K562 (cell line): ENCODE data around the gene TEX14. TPM values are rescaled to one million over a fixed set of nuclear protein-coding genes. Genes with fewer than 3 reads are reported as not detected.

ENCODE experiments used
- ARHGAP35 ChIP-seq: fragments of 450-650 bp; IDR thresholded peaks from 2 replicates; pipeline ENCODE4 v1.6.1; 2018; ENCODE audit not compliant: partially characterized antibody
- BHLHE40 ChIP-seq: IDR thresholded peaks from 2 replicates; pipeline ENCODE4 v1.6.1; 2011; ENCODE audit warnings: low read length, improper control_type of control experiment
- HDAC3 ChIP-seq: fragments of 450-650 bp; IDR thresholded peaks from 2 replicates; pipeline ENCODE4 v1.6.1; 2018; ENCODE audit warnings: borderline replicate concordance, mild to moderate bottlenecking, moderate library complexity; ENCODE audit not compliant: partially characterized antibody
- KLF1 ChIP-seq: fragments of 450-650 bp; IDR thresholded peaks from 2 replicates; pipeline ENCODE4 v1.6.1; 2016; ENCODE audit warnings: missing genetic modification characterization, missing compliant biosample characterization
- POLR2H ChIP-seq: IDR thresholded peaks from 2 replicates; pipeline ENCODE4 v1.6.1; 2016; ENCODE audit warnings: missing genetic modification characterization, low read depth, mild to moderate bottlenecking, control low read depth, missing compliant biosample characterization, moderate library complexity
- SETDB1 ChIP-seq: IDR thresholded peaks from one replicate; pipeline ENCODE4 v1.6.1; 2012; ENCODE audit warnings: low read length, control low read depth, inconsistent platforms
- TAF9B ChIP-seq: fragments of 450-650 bp; IDR thresholded peaks from 2 replicates; pipeline ENCODE4 v1.6.1; 2018; ENCODE audit warnings: mild to moderate bottlenecking; ENCODE audit not compliant: partially characterized antibody
- ZNF354B ChIP-seq: fragments of 250-450 bp; sonication (Bioruptor Pico); IDR thresholded peaks from 2 replicates; pipeline ENCODE4 v1.4.0; 2020
- ZNF699 ChIP-seq: fragments of 250-450 bp; sonication (Bioruptor Pico); IDR thresholded peaks from 2 replicates; pipeline ENCODE4 v1.8.0; 2021; ENCODE audit warnings: mild to moderate bottlenecking, moderate library complexity; ENCODE audit not compliant: insufficient replicate concordance
- ZNF707 ChIP-seq: fragments of 250-450 bp; sonication (Bioruptor Pico); conservative IDR thresholded peaks from 2 replicates; pipeline ENCODE4 v1.8.0; 2022; ENCODE audit warnings: inconsistent platforms, mild to moderate bottlenecking, moderate library complexity
- polyA plus RNA-seq, 8 experiments: library from polyadenylated mRNA; depleted of rRNA in 4 of 8; stranded (reverse) in 5 of 8; unstranded in 3 of 8; fragments of >200 nt; fragmentation: Nextera tagmentation in 2 of 8; fragmentation: Illumina TruSeq in 1 of 8; extraction: Ambion mirVana in 2 of 8; extraction: Trizol in 1 of 8; gene quantifications; 2 replicates each; pipeline versions ENCODE4 v1.2.1 to v1.2.3, GENCODE V29; 2011 to 2014; ENCODE audit warnings: inconsistent platforms in 1 of 8, missing spikeins in 1 of 8
- total RNA-seq, 7 experiments: library from RNA; depleted of rRNA in 6 of 7; stranded (reverse); fragments of >200 nt in 6 of 7; fragmentation: Illumina TruSeq in 2 of 7; extraction: Trizol in 2 of 7; gene quantifications; 2 replicates each; pipeline versions ENCODE4 v1.2.1 to v1.2.3, GENCODE V29; 2011 to 2021; ENCODE audit warnings: low replicate concordance in 1 of 7
- TF ChIP-seq, protein P1 (sequence below), 2 experiments: fragments of 450-650 bp; IDR thresholded peaks; 2 replicates each; pipeline ENCODE4 v1.6.1; 2016; ENCODE audit warnings: mild to moderate bottlenecking in 2 of 2, borderline replicate concordance in 1 of 2, low read depth in 1 of 2, moderate library complexity in 1 of 2
- TF ChIP-seq, protein P2 (sequence below): fragments of 250-450 bp; sonication (Bioruptor Pico); IDR thresholded peaks from 2 replicates; pipeline ENCODE4 v1.4.0; 2020

The TEX14 gene
- total and polyA plus RNA-seq, 9 of the 15 experiments (the other 6 are each of a cell fraction or from before 2014, with no cell fraction given) = 0.05 to 0.12 (median 0.09) TPM; not detected in 1

DNA sequence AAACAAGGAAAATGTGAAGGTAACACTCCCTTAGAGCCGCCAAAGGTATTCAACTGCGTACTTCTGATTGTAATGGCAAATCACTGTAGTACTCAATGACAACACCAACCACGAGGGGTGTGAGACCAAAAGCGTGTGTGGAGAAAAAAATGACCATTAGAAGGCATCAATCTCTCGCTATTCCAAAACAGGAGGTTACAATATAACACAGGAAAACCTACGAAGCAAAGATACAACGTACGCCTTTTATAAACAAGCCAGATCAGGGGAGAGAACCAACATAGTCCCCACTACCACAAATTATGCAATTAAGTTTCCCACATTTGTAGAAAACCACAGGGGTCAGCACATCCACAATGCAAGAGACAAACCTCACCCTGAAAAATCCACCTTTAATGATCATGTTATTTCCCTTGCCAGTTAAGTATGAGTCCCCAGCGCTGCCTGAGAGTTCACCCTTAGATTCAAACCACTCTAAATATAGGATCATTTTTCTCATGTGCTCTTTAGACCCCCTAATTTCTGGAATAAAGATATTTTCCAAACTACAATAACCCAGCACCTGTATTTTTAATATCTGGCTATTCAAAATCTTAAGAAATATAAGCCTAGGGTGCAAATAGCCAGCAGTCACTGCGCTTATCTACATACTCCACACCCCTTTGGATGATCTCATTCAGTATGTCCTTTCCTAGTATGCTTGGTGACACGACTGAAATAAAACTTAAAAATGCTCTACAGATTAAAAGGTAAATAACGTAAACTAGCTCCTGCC lies 12.4 kb downstream of the TEX14 start (continued):
- TF ChIP-seq TAF9B (peak; percentile 98), HDAC3 (peak; percentile 88), BHLHE40 (no peak; the same call in 1 of the 2 replicates), KLF1 (tag) (peak; percentile 27; the same call in 1 of the 2 replicates), POLR2H (tag) (peak; percentile 99), ARHGAP35 (peak; percentile 100), ZNF699 (CRISPR knock-in tag) (no peak), ZNF707 (CRISPR knock-in tag) (peak; percentile 77), ZNF354B (CRISPR knock-in tag) (peak; percentile 99), SETDB1 (peak; percentile 37)
- TF ChIP-seq, protein P1, sequence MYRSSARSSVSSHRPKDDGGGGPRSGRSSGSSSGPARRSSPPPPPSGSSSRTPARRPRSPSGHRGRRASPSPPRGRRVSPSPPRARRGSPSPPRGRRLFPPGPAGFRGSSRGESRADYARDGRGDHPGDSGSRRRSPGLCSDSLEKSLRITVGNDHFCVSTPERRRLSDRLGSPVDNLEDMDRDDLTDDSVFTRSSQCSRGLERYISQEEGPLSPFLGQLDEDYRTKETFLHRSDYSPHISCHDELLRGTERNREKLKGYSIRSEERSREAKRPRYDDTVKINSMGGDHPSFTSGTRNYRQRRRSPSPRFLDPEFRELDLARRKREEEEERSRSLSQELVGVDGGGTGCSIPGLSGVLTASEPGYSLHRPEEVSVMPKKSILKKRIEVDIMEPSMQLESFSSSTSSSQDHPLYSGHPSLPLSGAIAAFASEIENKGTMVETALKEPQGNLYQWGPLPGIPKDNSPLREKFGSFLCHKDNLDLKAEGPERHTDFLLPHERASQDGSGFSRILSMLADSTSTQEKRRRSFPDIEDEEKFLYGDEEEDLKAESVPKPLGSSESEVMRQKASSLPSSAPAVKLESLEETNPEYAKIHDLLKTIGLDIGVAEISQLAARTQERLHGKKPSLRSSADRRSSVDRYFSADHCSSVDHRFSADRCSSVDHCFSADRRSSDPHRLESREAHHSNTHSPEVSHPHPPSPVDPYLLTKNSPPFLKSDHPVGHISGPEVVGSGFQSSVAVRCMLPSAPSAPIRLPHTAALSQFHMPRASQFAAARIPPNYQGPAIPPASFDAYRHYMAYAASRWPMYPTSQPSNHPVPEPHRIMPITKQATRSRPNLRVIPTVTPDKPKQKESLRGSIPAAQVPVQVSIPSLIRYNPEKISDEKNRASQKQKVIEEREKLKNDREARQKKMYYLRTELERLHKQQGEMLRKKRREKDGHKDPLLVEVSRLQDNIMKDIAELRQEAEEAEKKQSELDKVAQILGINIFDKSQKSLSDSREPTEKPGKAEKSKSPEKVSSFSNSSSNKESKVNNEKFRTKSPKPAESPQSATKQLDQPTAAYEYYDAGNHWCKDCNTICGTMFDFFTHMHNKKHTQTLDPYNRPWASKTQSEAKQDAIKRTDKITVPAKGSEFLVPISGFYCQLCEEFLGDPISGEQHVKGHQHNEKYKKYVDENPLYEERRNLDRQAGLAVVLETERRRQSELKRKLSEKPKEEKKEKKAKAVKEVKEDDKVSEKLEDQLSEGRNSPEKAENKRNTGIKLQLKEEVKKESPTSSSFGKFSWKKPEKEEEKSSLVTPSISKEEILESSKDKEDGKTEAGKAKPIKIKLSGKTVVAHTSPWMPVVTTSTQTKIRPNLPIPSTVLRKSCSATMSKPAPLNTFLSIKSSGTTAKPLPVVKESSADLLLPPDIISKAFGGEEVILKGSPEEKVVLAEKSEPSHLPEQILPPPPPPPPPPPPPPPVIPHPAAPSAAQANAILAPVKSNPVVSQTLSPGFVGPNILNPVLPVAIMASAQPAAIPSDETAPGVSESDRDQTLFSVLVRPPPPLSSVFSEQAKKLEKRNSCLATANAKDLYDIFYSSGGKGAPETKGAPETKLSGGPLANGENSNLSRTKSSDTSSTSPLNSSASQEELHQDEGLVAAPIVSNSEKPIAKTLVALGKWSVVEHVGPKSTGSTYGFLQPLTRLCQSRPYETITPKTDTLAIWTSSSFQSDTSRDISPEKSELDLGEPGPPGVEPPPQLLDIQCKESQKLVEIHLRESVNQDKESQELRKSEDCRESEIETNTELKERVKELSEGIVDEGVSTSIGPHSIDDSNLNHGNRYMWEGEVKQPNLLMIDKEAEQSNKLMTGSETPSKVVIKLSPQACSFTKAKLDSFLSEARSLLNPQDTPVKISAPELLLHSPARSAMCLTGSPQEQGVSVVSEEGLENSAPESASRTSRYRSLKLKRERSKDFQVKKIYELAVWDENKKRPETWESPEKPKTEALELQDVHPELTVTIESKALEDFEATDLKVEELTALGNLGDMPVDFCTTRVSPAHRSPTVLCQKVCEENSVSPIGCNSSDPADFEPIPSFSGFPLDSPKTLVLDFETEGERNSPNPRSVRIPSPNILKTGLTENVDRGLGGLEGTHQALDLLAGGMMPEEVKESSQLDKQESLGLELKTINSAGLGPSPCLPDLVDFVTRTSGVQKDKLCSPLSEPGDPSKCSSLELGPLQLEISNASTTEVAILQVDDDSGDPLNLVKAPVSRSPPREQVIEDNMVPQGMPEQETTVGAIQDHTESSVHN (IDR thresholded peaks at IDR 0.05; ENCODE audit: borderline replicate concordance in 1 of 2, low read depth in 1 of 2) = peak; percentile 97 to 99
- TF ChIP-seq, protein P2, sequence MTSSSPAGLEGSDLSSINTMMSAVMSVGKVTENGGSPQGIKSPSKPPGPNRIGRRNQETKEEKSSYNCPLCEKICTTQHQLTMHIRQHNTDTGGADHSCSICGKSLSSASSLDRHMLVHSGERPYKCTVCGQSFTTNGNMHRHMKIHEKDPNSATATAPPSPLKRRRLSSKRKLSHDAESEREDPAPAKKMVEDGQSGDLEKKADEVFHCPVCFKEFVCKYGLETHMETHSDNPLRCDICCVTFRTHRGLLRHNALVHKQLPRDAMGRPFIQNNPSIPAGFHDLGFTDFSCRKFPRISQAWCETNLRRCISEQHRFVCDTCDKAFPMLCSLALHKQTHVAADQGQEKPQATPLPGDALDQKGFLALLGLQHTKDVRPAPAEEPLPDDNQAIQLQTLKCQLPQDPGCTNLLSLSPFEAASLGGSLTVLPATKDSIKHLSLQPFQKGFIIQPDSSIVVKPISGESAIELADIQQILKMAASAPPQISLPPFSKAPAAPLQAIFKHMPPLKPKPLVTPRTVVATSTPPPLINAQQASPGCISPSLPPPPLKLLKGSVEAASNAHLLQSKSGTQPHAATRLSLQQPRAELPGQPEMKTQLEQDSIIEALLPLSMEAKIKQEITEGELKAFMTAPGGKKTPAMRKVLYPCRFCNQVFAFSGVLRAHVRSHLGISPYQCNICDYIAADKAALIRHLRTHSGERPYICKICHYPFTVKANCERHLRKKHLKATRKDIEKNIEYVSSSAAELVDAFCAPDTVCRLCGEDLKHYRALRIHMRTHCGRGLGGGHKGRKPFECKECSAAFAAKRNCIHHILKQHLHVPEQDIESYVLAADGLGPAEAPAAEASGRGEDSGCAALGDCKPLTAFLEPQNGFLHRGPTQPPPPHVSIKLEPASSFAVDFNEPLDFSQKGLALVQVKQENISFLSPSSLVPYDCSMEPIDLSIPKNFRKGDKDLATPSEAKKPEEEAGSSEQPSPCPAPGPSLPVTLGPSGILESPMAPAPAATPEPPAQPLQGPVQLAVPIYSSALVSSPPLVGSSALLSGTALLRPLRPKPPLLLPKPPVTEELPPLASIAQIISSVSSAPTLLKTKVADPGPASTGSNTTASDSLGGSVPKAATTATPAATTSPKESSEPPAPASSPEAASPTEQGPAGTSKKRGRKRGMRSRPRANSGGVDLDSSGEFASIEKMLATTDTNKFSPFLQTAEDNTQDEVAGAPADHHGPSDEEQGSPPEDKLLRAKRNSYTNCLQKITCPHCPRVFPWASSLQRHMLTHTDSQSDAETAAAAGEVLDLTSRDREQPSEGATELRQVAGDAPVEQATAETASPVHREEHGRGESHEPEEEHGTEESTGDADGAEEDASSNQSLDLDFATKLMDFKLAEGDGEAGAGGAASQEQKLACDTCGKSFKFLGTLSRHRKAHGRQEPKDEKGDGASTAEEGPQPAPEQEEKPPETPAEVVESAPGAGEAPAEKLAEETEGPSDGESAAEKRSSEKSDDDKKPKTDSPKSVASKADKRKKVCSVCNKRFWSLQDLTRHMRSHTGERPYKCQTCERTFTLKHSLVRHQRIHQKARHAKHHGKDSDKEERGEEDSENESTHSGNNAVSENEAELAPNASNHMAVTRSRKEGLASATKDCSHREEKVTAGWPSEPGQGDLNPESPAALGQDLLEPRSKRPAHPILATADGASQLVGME (CRISPR knock-in tag) = 0 out of 2 replicates have a peak, but pooled peaks have one; percentile 51
